ENCODE measurements around the gene SLC22A31. TPM values are rescaled to one million over a fixed set of nuclear protein-coding genes. Genes with fewer than 3 reads are reported as not detected.

SLC22A31 gene
- total RNA-seq, 4 donors from 2014 or later = 0.26 TPM; not detected in 3

- H3K27me3 ChIP-seq = peaks cover 0 to 61% (median 7%) of the 10 kb centered on the region in 4 donors
- DNase-seq (ENCODE audit: extremely low spot score) = no peak
Observed at GRCh38 chr16:89160977-89161701, 39.2 kb downstream of the SLC22A31 start.

GRCh38 chr16:89159850-89160354 lies 40.4 kb downstream of the SLC22A31 start:
- TF ChIP-seq EP300 (IDR thresholded peaks at IDR 0.05) = no peak
- TF ChIP-seq POLR2A (IDR thresholded peaks at IDR 0.05; ENCODE audit: low read depth) = no peak
- TF ChIP-seq POLR2AphosphoS5 (IDR thresholded peaks at IDR 0.05) = no peak
- no peak for TF ChIP-seq CTCF (IDR thresholded peaks at IDR 0.05)
- intact Hi-C loops (cut with DNase I) = loop anchor here (10.0 kb wide), 2 partner anchors 215 to 415 kb away; no protein-coding TSS in a partner anchor
- 83% methylated on average over 4 of the region's 20 CpGs for WGBS
- no peak for DNase-seq (ENCODE audit: extremely low spot score)
- no peaks in the 10 kb centered on the region for H3K9me3 ChIP-seq
- H3K27ac ChIP-seq (replicated peaks in 1 of 4) = no peak overlapping the region
- H3K36me3 ChIP-seq = no peaks in the 10 kb centered on the region
- H3K4me1 ChIP-seq = peaks cover 22 to 28% (median 23%) of the 10 kb centered on the region in 4 donors
- no peak overlapping the region for H3K4me3 ChIP-seq
- peaks cover 0 to 52% (median 3%) of the 10 kb centered on the region in 4 donors for H3K27me3 ChIP-seq

More at GRCh38 chr16:89160977-89161701, 39.2 kb downstream of the SLC22A31 start:
- no peaks in the 10 kb centered on the region for H3K36me3 ChIP-seq
- 84% methylated on average over 15 of the region's 29 CpGs for WGBS
- H3K4me3 ChIP-seq = no peak overlapping the region
- no peak overlapping the region for H3K27ac ChIP-seq (replicated peaks in 1 of 4)
- peaks cover 10 to 16% (median 11%) of the 10 kb centered on the region in 4 donors for H3K4me1 ChIP-seq
- TF ChIP-seq POLR2AphosphoS5 (IDR thresholded peaks at IDR 0.05) = no peak
- no peak for TF ChIP-seq POLR2A (IDR thresholded peaks at IDR 0.05; ENCODE audit: low read depth)
- no peak for TF ChIP-seq CTCF (IDR thresholded peaks at IDR 0.05)
- TF ChIP-seq EP300 (IDR thresholded peaks at IDR 0.05) = no peak
- intact Hi-C loops (cut with DNase I) = loop anchor here (10.0 kb wide), 2 partner anchors 216 to 416 kb away; no protein-coding TSS in a partner anchor
- no peaks in the 10 kb centered on the region for H3K9me3 ChIP-seq

- peaks cover 29 to 35% (median 29%) of the 10 kb centered on the region in 4 donors for H3K4me1 ChIP-seq
- intact Hi-C loops (cut with DNase I) = no loop called here
- DNase-seq (ENCODE audit: extremely low spot score) = no peak
- H3K9me3 ChIP-seq = no peaks in the 10 kb centered on the region
- H3K36me3 ChIP-seq = no peaks in the 10 kb centered on the region
- TF ChIP-seq CTCF (IDR thresholded peaks at IDR 0.05) (no peak), POLR2AphosphoS5 (IDR thresholded peaks at IDR 0.05) (no peak), POLR2A (IDR thresholded peaks at IDR 0.05; ENCODE audit: low read depth) (no peak), EP300 (IDR thresholded peaks at IDR 0.05) (no peak)
- peaks cover 0 to 46% (median under 1%) of the 10 kb centered on the region in 4 donors for H3K27me3 ChIP-seq
- no peak overlapping the region for H3K27ac ChIP-seq (replicated peaks in 1 of 4)
- no peak overlapping the region for H3K4me3 ChIP-seq
- WGBS = 52% methylated on average over 9 of the region's 48 CpGs
Observed at GRCh38 chr16:89159066-89159849, 41.1 kb downstream of the SLC22A31 start.

GRCh38 chr16:89157778-89158177 lies 42.6 kb downstream of the SLC22A31 start:
- Histone ChIP-seq H3K4me1 (peaks cover 29 to 35% (median 30%) of the 10 kb centered on the region in 4 donors), H3K4me3 (no peak overlapping the region), H3K36me3 (peaks cover 0 to 1% (median under 1%) of the 10 kb centered on the region in 4 donors), H3K27me3 (peaks cover 0 to 31% (median 0%) of the 10 kb centered on the region in 4 donors), H3K27ac (replicated peaks in 1 of 4) (no peak overlapping the region), H3K9me3 (no peaks in the 10 kb centered on the region)
- intact Hi-C loops (cut with DNase I) = no loop called here
- DNase-seq (ENCODE audit: extremely low spot score) = no peak
- TF ChIP-seq POLR2A (IDR thresholded peaks at IDR 0.05; ENCODE audit: low read depth) = no peak
- no peak for TF ChIP-seq EP300 (IDR thresholded peaks at IDR 0.05)
- 92% methylated on average over 12 of the region's 12 CpGs for WGBS

All from esophagus muscularis mucosa (tissue), 4 donors.